Stomach smooth muscle (tissue), 2 donors: ENCODE measurements around the gene FBXW4.
A peak's percentile ranks its signal among the peaks of the same experiment; 100 is the strongest.

Experiments
- H3K27ac ChIP-seq: one replicate; pipeline ENCODE4 v1.7.0; 2013; ENCODE audit warnings: mild to moderate bottlenecking, low read length, inconsistent platforms
- H3K27me3 ChIP-seq, 2 donors: one replicate each; pipeline ENCODE4 v1.7.0; 2013; ENCODE audit warnings: low read length in 2 of 2; ENCODE audit not compliant: insufficient read depth in 2 of 2, control insufficient read depth in 1 of 2
- H3K36me3 ChIP-seq, 2 donors: one replicate each; pipeline ENCODE4 v1.7.0; 2013; ENCODE audit warnings: low read length in 2 of 2; ENCODE audit not compliant: control insufficient read depth in 2 of 2, insufficient read depth in 2 of 2
- H3K4me1 ChIP-seq: one replicate; pipeline ENCODE4 v1.7.0; 2013; ENCODE audit warnings: low read length; ENCODE audit not compliant: control insufficient read depth, insufficient read depth
- H3K4me3 ChIP-seq, 2 donors: one replicate each; pipeline ENCODE4 v1.7.0; 2013; ENCODE audit warnings: low read length in 2 of 2
- H3K9ac ChIP-seq, 2 donors: one replicate each; pipeline ENCODE4 v1.7.0; 2013; ENCODE audit warnings: low read length in 2 of 2, mild to moderate bottlenecking in 1 of 2
- H3K9me3 ChIP-seq, 2 donors: one replicate each; pipeline ENCODE4 v1.7.0; 2013; ENCODE audit warnings: low read length in 2 of 2; ENCODE audit not compliant: control insufficient read depth in 2 of 2
- donor health status: healthy.
- donor health status: Pancreatic carcinoma.

Gene FBXW4

DNA sequence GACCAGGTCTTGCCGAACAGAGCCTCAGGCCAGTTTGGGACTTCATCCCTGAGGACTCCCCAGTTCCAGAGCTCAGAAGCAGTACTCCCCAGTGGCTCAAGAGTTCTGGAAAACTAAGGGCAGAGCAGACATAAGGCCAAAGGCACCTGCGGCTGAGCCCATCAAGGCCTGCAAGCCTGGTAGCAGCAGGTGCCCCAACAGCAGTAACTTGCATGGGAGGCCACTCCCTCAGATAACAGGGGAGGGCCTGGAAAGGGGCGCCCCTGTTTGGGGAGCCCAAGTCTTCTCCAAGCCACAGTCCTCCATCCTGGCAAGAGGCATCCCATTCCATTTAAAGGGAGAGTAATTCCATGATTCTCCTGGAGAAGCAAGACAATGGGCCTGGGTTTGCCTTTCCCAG is 119.9 kb downstream of the FBXW4 start:
- no peak overlapping the region for H3K27ac ChIP-seq

DNA sequence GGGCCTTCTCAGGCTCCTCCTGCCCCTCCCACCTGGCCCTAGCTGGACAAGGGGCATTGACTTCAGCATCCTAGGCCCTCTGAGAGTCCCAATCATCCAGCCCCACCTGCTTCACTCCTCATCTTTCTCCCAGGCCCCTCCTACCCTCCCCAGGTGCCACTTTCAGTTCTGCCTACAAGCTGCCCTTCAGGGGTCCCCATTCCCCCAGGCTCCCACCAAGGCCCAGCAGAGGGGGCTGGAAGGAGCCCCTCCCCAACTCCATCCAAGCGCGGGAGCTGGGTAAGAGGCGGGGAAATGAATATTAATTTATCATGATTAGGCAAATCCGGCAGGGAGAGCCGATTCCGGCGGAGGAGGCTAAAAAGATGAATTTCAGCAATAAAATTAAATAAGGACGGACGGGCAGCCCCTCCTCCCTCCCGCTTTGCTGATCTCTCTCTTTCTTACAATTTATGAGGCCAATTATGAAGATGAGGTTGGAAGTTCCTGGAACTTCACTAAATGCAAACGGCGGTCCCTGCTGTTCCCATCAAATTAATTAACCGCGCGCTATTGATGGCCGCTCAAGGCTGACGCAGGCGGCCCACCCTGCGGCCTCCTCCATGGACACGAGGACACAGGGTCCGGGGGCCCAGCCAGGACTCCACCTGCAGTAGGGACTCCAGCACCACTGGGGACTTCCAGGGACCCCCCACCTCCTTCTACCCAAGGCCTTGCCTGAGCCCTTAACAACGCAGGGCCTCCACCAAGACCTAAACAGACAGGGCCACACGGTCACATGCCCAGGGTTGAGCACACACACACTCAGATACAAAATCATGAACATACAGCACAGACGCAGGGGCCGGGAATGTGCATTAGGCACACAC is 120.9 kb downstream of the FBXW4 start:
- no peak overlapping the region for H3K27ac ChIP-seq
- peaks cover 8 to 12% of the 10 kb centered on the region in 2 donors for H3K36me3 ChIP-seq
- no peak overlapping the region for H3K4me3 ChIP-seq
- peaks cover 10 to 12% of the 10 kb centered on the region in 2 donors for H3K27me3 ChIP-seq
- peaks cover 18% of the 10 kb centered on the region for H3K4me1 ChIP-seq
- H3K9ac ChIP-seq: no peak overlapping the region
- H3K9me3 ChIP-seq: peaks cover 5 to 10% of the 10 kb centered on the region in 2 donors

More for the DNA sequence above, 119.9 kb downstream of the FBXW4 start:
- H3K4me1 ChIP-seq: peaks cover 10% of the 10 kb centered on the region
- no peak overlapping the region for H3K9ac ChIP-seq
- H3K4me3 ChIP-seq: no peak overlapping the region
- peaks cover under 1 to 4% of the 10 kb centered on the region in 2 donors for H3K27me3 ChIP-seq
- H3K9me3 ChIP-seq: peaks cover 5 to 10% of the 10 kb centered on the region in 2 donors
- peaks cover 12 to 15% of the 10 kb centered on the region in 2 donors for H3K36me3 ChIP-seq

DNA sequence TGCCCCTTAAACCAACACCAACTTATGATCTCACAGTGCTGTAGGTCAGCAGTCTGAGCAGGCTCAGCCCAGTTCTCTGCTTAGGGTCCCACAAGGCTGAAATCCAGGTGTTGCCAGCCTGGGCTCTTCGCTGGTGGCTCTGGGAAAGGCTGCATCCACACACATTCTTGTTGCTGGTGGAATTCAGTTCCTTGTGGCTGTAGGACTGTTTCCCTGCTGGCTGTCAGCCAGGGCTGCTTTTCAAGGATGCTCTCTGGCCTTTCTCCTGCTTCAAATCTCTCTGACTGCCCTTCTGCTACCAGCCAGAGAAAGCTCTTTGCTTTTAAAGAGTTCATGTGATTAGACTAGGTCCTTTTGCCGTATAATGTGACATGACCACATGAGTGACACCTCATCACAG is 122.2 kb downstream of the FBXW4 start:
- peaks cover 18% of the 10 kb centered on the region for H3K4me1 ChIP-seq
- no peak overlapping the region for H3K9ac ChIP-seq
- H3K4me3 ChIP-seq: no peak overlapping the region
- H3K27me3 ChIP-seq: peaks cover 23 to 24% of the 10 kb centered on the region in 2 donors
- H3K9me3 ChIP-seq: peaks cover 5 to 10% of the 10 kb centered on the region in 2 donors
- peaks cover 6 to 8% of the 10 kb centered on the region in 2 donors for H3K36me3 ChIP-seq
- H3K27ac ChIP-seq: no peak overlapping the region

DNA sequence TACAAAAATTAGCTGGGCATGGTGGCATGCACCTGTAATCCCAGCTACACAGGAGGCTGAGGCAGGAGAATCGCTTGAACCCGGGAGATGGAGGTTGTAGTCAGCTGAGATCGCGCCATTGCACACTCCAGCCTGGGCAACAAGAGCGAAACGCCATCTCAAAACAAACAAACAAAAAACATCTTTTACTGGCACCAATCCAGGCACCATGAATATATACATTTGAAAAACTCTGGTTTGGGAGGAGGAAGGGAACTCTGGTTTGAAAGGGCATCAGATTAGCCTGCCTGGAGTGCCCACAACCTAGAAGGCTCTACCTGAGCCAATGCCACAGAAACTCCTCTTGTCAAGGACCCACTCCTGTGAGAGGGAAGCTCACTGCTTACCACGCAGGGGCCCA is 122.8 kb downstream of the FBXW4 start:
- Histone ChIP-seq H3K9me3 (peaks cover 5 to 10% of the 10 kb centered on the region in 2 donors), H3K9ac (no peak overlapping the region), H3K4me3 (no peak overlapping the region), H3K27ac (no peak overlapping the region), H3K4me1 (peaks cover 18% of the 10 kb centered on the region), H3K27me3 (peaks cover 30 to 31% of the 10 kb centered on the region in 2 donors), H3K36me3 (peaks cover 2 to 4% of the 10 kb centered on the region in 2 donors)

DNA sequence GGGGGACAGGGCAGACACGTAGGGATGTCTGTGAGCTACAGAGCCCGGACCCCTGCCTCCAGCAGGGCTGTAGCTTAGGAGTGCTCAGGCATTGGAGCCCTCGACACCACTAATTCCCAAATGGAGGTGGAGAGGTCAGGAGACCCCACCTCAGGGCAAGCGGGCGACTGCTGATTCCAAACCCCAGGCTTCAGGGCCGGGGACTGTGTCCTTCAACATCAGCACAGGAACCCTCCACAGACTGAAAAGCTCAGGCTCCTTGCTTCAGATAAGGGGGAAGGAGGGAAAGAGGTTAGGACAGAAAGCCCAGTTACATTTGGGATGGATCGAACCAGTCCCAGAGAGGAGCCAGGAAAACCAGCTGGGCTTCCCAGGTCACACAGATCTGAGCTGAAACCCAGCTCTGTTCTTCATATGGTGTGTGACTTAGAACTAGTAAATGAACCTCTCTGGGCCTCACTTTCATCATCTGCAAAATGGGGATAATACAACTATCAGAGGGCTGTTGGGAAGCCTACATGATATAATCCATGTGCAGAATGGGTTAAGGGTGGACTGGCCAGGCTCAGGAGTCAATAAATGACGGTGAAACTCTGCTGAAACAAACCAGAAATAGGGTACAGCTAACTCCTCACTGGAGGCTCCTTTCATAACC is 123.6 kb downstream of the FBXW4 start:
- H3K9me3 ChIP-seq: peaks cover 5 to 10% of the 10 kb centered on the region in 2 donors
- no peak overlapping the region for H3K4me3 ChIP-seq
- H3K4me1 ChIP-seq: peaks cover 18% of the 10 kb centered on the region
- H3K27me3 ChIP-seq: peaks cover 37% of the 10 kb centered on the region in 2 donors
- no peaks in the 10 kb centered on the region for H3K36me3 ChIP-seq
- no peak overlapping the region for H3K9ac ChIP-seq
- no peak overlapping the region for H3K27ac ChIP-seq

DNA sequence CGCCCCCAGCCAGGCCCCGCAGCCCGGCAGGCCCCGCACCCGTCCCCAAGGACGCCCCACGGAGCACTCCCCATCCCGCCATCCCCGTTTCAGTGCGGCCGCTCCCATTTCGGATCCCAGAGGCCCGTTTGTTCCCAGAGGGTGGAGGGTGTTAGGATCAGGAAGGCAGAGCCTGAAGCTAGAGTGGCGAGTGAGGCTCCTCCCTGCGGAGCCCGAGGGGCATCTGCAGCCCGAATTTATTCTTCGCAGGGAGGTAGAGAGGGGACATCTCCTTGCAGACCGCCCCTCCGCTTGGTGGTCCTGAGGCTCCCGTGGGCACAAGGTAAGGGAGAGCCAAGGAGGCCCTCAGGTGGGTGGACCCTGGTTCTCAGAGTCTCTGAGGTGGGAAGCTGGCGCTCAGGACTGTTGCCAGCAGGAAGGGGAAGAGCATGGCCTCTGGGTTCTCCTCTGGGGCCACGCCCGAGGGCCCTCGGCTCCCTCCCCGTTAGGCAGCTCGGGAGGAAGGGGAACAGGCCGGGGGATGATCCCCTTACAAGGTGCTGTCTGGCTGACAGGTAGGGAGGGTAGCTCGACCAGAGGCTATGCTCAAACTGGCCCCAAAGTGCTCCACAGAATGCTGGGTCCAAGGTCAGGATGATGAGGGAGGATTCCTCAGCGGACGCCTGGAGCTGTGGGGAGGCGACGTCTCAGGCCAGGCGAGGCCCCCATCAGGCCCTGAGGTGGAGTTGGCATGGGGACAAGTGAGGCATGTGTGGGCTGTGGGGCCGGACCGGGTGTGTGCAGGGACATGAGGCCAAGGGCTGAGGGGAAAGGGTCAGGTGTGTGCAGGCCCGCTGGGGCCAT is 124.3 kb downstream of the FBXW4 start:
- H3K27me3 ChIP-seq: peaks cover 42 to 43% of the 10 kb centered on the region in 2 donors
- H3K9ac ChIP-seq: peak overlapping the region; percentile 28 to 64

DNA sequence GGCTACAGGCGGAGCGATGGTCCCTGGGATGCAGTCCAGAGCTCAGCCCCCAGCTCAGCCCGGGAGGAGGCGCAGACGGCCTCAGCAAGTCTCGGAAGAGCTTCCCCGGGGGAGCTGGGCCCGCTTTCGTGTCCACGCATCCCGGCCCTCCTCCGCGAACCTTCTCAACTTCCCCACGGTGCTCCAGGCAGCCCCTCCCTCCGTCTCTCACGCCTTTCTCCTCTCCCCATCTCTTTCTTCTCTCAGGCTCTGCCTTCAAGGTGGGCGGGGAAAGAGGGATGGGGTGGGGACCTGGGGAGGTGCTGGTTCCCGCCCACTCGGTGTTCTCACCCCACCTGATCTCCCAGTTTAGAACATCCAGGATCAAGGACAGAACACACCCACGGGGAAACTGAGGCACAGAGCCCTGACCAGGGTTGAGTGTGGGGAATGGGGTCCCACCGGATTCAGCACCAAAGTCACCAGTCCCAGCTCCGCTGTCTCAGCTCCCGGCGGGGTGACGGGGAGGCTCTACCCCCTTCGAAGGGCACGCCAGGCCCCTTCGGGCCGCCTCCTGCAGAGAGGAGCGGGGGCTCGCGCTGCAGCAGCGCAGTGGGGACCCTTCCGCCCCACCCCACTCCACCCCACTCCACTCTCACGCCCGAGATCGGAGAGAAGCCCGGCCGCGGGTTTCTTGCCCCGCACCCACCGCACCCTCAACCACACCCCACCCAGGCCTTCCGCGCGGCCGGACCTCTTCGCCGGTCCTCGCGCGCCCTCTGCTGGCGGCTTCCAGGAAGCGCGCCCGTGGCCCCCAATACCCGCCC is 125.1 kb downstream of the FBXW4 start:
- H3K4me3 ChIP-seq: peak overlapping the region; percentile 66 to 74
- H3K27me3 ChIP-seq: peaks cover 49 to 51% of the 10 kb centered on the region in 2 donors
- peak overlapping the region in 1 of 2 donors; percentile 51 for H3K9ac ChIP-seq
- peaks cover 5 to 10% of the 10 kb centered on the region in 2 donors for H3K9me3 ChIP-seq
- H3K27ac ChIP-seq: no peak overlapping the region
- H3K36me3 ChIP-seq: no peaks in the 10 kb centered on the region
- H3K4me1 ChIP-seq: peaks cover 18% of the 10 kb centered on the region

More for the DNA sequence above, 124.3 kb downstream of the FBXW4 start:
- H3K27ac ChIP-seq: no peak overlapping the region
- peaks cover 18% of the 10 kb centered on the region for H3K4me1 ChIP-seq
- H3K4me3 ChIP-seq: peak overlapping the region; percentile 40 to 69
- H3K36me3 ChIP-seq: no peaks in the 10 kb centered on the region
- peaks cover 5 to 10% of the 10 kb centered on the region in 2 donors for H3K9me3 ChIP-seq

DNA sequence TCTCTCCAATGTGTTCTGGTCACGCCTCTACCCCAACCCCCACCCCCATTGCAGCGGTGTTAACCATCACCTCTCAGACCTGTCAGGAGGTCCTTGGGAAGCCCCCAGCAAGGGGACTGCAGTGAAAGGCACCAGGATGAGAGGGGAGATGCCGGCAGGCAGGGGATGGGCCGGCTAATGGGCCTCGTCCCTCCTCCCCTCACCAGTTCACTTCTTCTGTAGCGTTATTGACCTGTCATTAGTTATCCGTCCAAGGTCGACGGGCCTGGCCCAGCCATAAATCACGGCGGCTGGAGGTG is 125.7 kb downstream of the FBXW4 start:
- Histone ChIP-seq H3K9me3 (peaks cover 5 to 10% of the 10 kb centered on the region in 2 donors), H3K36me3 (no peaks in the 10 kb centered on the region), H3K9ac (no peak overlapping the region), H3K27me3 (peaks cover 49 to 56% of the 10 kb centered on the region in 2 donors), H3K4me1 (peaks cover 18% of the 10 kb centered on the region), H3K4me3 (peak overlapping the region in 1 of 2 donors; percentile 74), H3K27ac (no peak overlapping the region)

DNA sequence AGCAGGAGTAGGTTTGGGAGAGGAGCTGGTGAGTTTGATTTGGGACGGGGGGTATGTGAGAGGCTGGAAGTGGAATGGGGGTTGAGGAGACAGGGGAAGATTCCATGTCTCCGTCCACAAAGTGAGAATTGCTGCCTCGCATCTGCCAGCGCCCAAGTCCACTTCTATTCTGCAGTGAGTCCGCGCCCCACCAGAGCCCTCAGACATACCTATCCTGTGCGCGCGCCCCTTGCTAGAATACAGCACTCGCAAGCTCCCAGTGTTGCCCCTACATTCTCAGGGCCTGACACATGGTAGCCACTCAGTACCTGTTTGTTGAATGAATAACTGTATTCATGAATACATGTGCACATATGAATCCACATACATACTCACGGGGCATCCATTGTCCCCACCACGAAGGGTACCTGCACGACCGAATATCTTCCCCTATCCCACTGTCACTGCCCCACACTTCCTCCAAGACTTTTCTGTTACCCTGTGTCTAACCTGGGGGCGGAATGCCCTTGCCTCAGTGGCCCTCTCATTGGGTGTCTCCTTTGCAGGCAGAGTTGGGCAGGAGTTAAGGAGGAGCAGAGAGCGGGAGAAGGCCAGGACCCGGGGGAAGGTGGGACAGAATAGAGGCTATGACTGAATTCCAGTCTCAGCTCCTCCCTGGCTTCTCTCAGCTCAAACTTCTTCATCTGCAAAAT is 126.8 kb downstream of the FBXW4 start:
- Histone ChIP-seq H3K4me3 (no peak overlapping the region), H3K27me3 (peaks cover 52 to 56% of the 10 kb centered on the region in 2 donors), H3K4me1 (peaks cover 18% of the 10 kb centered on the region), H3K27ac (no peak overlapping the region), H3K36me3 (no peaks in the 10 kb centered on the region), H3K9ac (no peak overlapping the region), H3K9me3 (peaks cover 5 to 10% of the 10 kb centered on the region in 2 donors)
